GM21576 (cell line): ENCODE measurements around the gene ATG4B.

Source experiments
- ATAC-seq: cut with Tn5 transposase; IDR thresholded peaks from one replicate; pipeline ENCODE4 v1.9.1; 2021; ENCODE audit warnings: mild to moderate bottlenecking, moderate library complexity; ENCODE audit not compliant: unreplicated experiment

ATG4B gene

GRCh38 chr2:241612156-241613016, 25.1 kb upstream of the ATG4B start:
- ATAC-seq, result no peak

GRCh38 chr2:241613017-241613780, 24.3 kb upstream of the ATG4B start:
- ATAC-seq, result no peak

- no peak for ATAC-seq
Measured at GRCh38 chr2:241615041-241615440, 22.5 kb upstream of the ATG4B start.

DNA sequence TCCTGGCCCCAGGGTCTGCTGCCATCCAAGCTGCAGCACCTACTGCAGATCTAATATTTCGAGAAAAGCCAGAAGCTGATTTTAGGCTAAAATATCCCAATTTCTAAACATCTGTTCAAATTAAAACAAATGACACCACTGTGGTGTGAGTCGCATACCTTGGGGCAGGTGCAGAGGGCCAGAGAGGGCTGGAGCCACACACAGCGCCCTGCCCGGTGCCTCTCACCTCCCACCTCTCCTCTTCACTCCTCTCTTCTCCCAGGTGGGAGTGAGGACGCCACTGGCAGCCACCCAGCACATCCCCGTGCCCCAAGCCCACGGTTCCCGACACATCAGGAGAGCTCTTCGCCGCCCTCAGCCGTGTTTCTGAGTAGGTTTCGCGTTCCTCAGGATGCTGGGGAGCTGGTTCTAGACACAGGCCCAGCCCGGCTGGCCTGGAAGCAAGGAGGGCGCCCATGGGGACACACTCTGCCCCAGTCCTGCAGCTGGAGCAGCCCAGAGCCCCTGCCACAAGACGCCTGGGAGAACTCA, 21.9 kb upstream of the ATG4B start:
- no peak for ATAC-seq

DNA sequence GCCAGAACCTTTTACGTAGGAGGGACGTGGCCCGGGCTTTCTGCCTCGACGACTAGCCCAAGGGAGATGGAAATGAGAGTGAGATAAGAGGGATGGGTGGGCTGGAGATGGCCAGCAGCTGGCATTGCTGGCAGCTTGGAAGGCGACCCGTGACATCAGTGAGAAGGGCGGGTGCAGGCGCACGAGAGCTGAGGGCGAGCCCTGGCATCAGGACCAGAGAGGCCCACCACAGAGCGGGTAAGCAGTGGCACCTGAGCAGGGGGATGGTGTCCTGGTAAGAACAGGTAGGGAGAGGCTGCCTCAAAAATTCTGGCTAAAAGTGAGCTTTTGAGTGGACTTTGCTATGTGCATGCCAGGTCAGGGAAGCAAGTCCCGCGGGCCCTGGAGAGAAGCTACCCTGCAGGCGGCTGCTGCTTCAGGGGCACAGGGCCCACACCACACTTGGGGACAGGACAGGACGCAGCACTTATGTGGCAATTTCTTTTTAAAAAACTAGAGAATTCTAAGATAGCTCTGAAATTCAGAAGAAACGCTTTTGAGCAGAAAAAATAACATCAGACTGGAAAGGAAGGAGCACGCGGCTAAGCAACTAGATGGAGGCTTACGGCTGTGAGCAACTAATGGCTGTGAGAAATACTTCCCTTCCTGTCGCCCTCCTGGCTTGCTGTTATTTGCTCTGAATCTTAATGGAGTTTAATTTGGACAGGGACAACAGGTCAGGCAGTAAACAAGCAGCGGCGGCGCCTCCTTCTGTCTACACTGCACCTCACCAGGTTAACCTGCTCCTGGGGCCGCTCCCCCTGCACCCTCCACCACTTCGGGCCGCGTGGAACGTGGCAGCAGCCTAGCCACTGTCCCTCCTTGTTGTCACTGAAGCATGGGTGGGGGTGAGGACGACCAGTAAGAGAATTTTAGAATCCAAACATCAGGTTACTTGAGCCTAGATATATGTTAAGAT, 21.0 kb upstream of the ATG4B start:
- no peak for ATAC-seq

- peak; percentile 49 for ATAC-seq
Measured at GRCh38 chr2:241617431-241618154, 19.9 kb upstream of the ATG4B start.

DNA sequence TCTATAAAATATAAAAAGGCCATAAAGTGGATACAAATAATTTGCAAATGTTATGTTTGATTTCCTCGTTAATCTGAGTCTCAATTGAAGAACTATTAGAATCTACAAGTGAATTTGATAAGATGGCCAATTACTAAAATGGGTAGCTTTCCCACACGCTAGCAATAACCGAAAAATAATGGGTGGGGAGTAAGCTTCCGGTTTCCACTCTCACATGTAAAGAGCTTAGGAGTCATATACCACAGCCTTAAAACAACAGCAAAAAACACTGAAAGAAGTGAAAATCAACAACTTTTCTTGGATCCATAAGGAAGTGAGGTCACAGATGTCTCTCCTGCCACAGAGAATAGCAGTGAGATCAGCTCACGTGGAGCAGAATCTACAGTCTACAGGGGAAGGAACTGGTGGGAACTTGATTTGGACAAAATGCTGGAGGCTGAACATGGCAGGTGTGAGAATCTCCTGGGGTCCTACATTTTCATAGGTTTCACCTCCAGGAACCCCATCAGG, 19.1 kb upstream of the ATG4B start:
- ATAC-seq, result no peak

DNA sequence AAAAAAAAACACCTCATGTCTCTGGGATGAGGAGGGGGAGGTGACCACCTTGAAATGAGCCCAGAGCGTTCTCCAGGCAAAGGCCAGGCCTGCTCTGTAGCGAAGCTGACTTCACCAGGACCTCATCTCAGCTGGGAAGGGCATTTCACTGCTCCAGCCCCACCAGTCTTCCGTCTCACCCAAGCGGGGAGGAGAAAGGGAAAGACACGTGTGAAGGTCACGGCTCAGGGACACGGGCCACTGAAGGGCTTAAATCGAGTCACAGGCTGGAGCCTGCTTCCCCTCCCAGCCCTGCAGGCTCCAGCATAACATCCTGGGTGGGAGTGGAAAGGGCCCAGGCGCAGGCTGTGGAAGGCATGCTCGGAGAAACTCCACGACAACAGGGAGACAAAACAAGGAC, 18.7 kb upstream of the ATG4B start:
- no peak for ATAC-seq

- ATAC-seq, result no peak
Measured at GRCh38 chr2:241619597-241620418, 17.7 kb upstream of the ATG4B start.

- ATAC-seq, result no peak
Measured at GRCh38 chr2:241620419-241620769, 17.1 kb upstream of the ATG4B start.

GRCh38 chr2:241627675-241628074, 9.8 kb upstream of the ATG4B start:
- ATAC-seq, result no peak

DNA sequence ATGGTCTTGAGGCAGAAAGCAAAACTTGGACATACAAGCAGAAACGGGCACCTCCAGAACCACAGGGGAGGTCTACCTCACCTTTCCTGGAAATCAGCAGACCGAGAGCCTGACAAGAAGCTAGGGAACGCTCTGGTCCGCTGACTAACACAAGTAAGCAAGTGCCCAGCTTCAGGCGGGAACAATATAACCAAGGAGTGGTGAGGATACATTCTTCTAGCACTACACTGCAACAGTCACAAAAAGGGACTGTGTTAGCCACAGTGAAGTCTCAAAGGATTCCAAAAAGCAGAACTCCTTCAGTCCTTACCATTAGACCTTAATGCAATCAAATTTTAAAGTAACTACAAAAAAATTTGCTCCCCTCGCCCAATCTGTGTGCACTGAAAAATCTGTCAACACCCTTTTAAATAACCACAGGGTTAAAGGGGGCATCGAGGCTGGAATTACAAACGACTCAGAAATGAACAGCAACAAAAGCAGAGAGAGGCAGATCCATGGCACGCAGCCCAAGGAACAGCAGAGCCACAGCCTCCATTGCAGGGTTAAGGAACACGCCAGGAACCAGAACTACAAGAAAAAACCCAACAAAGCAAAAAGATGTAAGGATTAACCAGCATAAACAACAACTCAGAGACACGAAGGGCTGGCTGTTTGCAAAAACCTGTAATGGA, 7.6 kb upstream of the ATG4B start:
- no peak for ATAC-seq

GRCh38 chr2:241632478-241633325, 4.8 kb upstream of the ATG4B start:
- ATAC-seq, result no peak

DNA sequence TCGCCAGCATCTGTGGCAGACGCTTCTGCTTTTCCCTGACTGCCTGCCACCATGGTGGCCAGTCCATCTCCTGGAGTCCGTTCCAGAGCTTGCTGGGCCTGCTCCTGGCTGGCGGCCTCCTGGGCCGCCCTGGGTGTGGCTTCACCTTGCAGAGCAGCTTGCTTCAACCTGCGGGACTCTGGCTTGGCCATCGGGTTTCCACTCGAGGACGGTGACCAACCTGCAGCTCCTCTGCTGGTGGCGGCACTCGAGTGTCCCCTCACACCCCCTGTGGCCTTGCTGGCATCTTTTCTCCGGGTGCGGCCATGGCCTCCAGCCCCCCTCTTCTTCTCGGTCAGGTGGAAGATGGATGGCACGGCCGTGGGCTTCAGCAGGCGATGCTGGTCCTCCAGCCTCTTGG, 3.9 kb upstream of the ATG4B start:
- ATAC-seq, result no peak

DNA sequence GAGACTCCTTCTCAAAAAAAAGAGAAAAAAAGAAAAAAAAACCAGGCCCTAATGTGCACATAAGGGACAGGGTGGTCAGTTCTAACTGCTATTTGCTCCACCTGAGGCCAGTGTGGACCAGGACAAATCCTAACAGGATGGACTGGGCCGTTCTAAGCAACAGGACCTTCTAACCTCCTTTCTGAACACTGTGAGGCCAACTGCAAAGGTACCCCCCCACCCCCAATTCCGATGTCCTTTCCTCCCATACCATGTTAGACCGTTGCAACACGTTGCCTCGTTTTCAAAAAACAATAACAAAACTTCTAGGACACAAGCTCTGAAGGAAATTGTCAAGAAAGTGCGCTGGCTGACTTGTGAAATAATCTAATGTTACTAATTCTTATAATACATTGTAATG, 1.7 kb upstream of the ATG4B start:
- no peak for ATAC-seq

- ATAC-seq, result peak; percentile 23
Measured at GRCh38 chr2:241636182-241637017, 1.1 kb upstream of the ATG4B start.
